Measurements from ENCODE around the gene CIB4. TPM values are rescaled to one million over a fixed set of nuclear protein-coding genes. Genes with fewer than 3 reads are reported as not detected.

The CIB4 gene
- total and polyA plus RNA-seq, 9 of the 15 experiments (the other 6 are each of a cell fraction or from before 2014, with no cell fraction given), result not detected

GRCh38 chr2:26581266-26581990 is 59.7 kb downstream of the CIB4 start:
- Histone ChIP-seq H3K4me1 (replicated peaks in 1 of 2; ENCODE audit: control insufficient read depth in 2 of 2, insufficient read depth in 2 of 2, low read length in 2 of 2) (no peaks in the 10 kb centered on the region), H3K9me1 (ENCODE audit: control insufficient read depth, insufficient read depth, low read length) (no peaks in the 10 kb centered on the region), H4K20me1 (replicated peaks; ENCODE audit: control insufficient read depth, insufficient read depth, low read length) (0 out of 2 replicates have a peak, but pooled peaks cover 13% of the 10 kb centered on the region), H3K9me3 (replicated peaks; ENCODE audit: control insufficient read depth, insufficient read depth, low read depth, low read length) (no peaks in the 10 kb centered on the region), H3K27ac (ENCODE audit: extremely low read depth, low read depth, low read length) (no peak overlapping the region), H3K36me3 (ENCODE audit: control insufficient read depth, insufficient read depth, low read length) (no peaks in the 10 kb centered on the region), H3K4me3 (no peak overlapping the region), H3K4me2 (ENCODE audit: insufficient read depth, low read length) (no peak overlapping the region), H2AFZ (ENCODE audit: low read depth, low read length) (no peak overlapping the region), H3K79me2 (ENCODE audit: control insufficient read depth, insufficient read depth, low read length) (no peaks in the 10 kb centered on the region), H3K9ac (ENCODE audit: insufficient read depth in 1 of 2, low read depth in 2 of 2, low read length in 2 of 2) (no peak overlapping the region), H3K27me3 (ENCODE audit: control insufficient read depth in 2 of 2, insufficient read depth in 2 of 2, low read length in 2 of 2) (peaks cover 46 to 96% of the 10 kb centered on the region in 2 experiments)
- in situ Hi-C loops (cut with MboI), result no loop called here
- intact Hi-C loops (cut with micrococcal nuclease), result no loop called here
- ATAC-seq (no peak), DNase-seq (ENCODE audit: extremely low read depth in 1 of 4, low spot score in 3 of 4) (no peak), FAIRE-seq (no peak)
- ChIA-PET CTCF (ENCODE audit: low intra/inter-chr PET ratio) (no interaction called here), POLR2A (interaction anchor here (0.6 to 0.7 kb wide), 2 partner anchors 229 to 375 kb away, joined by 3 read pairs; no protein-coding TSS in a partner anchor)
- no TSS peak for BruUV-seq (replicated peaks)
- TF ChIP-seq, protein P1, sequence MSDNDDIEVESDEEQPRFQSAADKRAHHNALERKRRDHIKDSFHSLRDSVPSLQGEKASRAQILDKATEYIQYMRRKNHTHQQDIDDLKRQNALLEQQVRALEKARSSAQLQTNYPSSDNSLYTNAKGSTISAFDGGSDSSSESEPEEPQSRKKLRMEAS (CRISPR knock-in tag; IDR thresholded peaks at IDR 0.05), result no peak
- TF ChIP-seq ZBTB7A (IDR thresholded peaks at IDR 0.05; ENCODE audit: borderline replicate concordance, control insufficient read depth, low read depth, low read length) (no peak), LCOR (CRISPR knock-in tag; IDR thresholded peaks at IDR 0.05) (no peak), HNRNPK (IDR thresholded peaks at IDR 0.05; ENCODE audit: low read depth, low read length, poor library complexity, severe bottlenecking) (no peak), ATF4 (CRISPR knock-in tag; IDR thresholded peaks at IDR 0.05) (no peak), ZBTB1 (CRISPR knock-in tag; IDR thresholded peaks at IDR 0.05; ENCODE audit: borderline replicate concordance, low read depth) (no peak), MBD2 (IDR thresholded peaks at IDR 0.05; ENCODE audit: borderline replicate concordance, low read depth) (no peak), ZNF24 (IDR thresholded peaks at IDR 0.05) (no peak), ARID1B (IDR thresholded peaks at IDR 0.05) (no peak)
- TF ChIP-seq, protein P2, sequence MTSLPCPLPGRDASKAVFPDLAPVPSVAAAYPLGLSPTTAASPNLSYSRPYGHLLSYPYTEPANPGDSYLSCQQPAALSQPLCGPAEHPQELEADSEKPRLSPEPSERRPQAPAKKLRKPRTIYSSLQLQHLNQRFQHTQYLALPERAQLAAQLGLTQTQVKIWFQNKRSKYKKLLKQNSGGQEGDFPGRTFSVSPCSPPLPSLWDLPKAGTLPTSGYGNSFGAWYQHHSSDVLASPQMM (CRISPR knock-in tag; IDR thresholded peaks at IDR 0.05), result no peak
- under 1% methylated on average over 9 of the region's 12 CpGs for WGBS (ENCODE audit: insufficient coverage, low coverage, missing lambda C conversion rate)
